ENCODE results near the gene CFDP1.

GRCh38 chr16:75292691-75293090 is 140.6 kb downstream of the CFDP1 start:
- TF ChIP-seq CTCF (conservative IDR thresholded peaks at IDR 0.05) (no peak), EZH2 (IDR thresholded peaks at IDR 0.05; ENCODE audit: low read depth) (no peak)

All from PC-9 (cell line).